K562 (cell line): Measurements from ENCODE around the gene MBD5. TPM values are rescaled to one million over a fixed set of nuclear protein-coding genes. Genes with fewer than 3 reads are reported as not detected.

Source experiments
- ATAC-seq: fragments of 200-7000 bp; cut with Tn5 transposase; 3 replicates; pipeline ENCODE4 v1.9.1; 2020; ENCODE audit warnings: moderate library complexity
- BruUV-seq: library from RNA; stranded (reverse); fragments of 400-500 nt; replicated peaks from 2 replicates; lab custom pipeline; 2021; lab: Mats Ljungman, UMichigan
- CTCF ChIA-PET: fragments of 300-600 bp; formaldehyde crosslinking; extraction: SDS; loops from one replicate; lab custom pipeline; 2021; ENCODE audit warnings: low intra/inter-chr PET ratio; lab: Yijun Ruan, JAX
- POLR2A ChIA-PET: fragments of 300-600, 350-650 bp; sonication (Branson Sonifier 250); formaldehyde crosslinking; extraction: SDS; loops from one replicate; lab custom pipeline; 2021; ENCODE audit warnings: antibody characterized with exemption, inconsistent platforms; lab: Yijun Ruan, JAX
- DNase-seq, 4 experiments: peaks; one replicate each; pipeline versions ENCODE4 v3.0.0 to v3.0.0-alpha.2; 2011 to 2018; ENCODE audit warnings: low spot score in 3 of 4, mixed read lengths in 3 of 4; ENCODE audit errors: extremely low read depth in 1 of 4
- FAIRE-seq: peaks from 2 replicates; lab custom pipeline; 2011; peaks lifted over from hg19 to GRCh38; lab: Jason Lieb, UNC
- H2AFZ ChIP-seq: 2 replicates; pipeline ENCODE4 v1.6.0; 2011; ENCODE audit warnings: low read depth, low read length, control low read depth, inconsistent platforms
- H3K27ac ChIP-seq: fragments of 200-600 bp; 3 replicates; pipeline ENCODE4 v1.8.0; 2011; ENCODE audit warnings: low read depth, mild to moderate bottlenecking, control low read depth, inconsistent platforms, low read length, moderate library complexity, mixed read lengths; ENCODE audit errors: extremely low read depth
- H3K27me3 ChIP-seq, 2 experiments: fragments of 300-600 bp in 1 of 2; 2 replicates in 1 of 2; 3 replicates in 1 of 2; pipeline versions ENCODE4 v1.6.0 to v1.8.0; 2011; ENCODE audit warnings: inconsistent platforms in 2 of 2, low read length in 2 of 2, mild to moderate bottlenecking in 1 of 2, mixed read lengths in 1 of 2, moderate library complexity in 1 of 2; ENCODE audit not compliant: control insufficient read depth in 2 of 2, insufficient read depth in 2 of 2
- H3K36me3 ChIP-seq: fragments of 300-600 bp; 3 replicates; pipeline ENCODE4 v1.8.0; 2011; ENCODE audit warnings: mild to moderate bottlenecking, low read length, inconsistent platforms; ENCODE audit not compliant: control insufficient read depth, insufficient read depth
- H3K4me1 ChIP-seq, 2 experiments: fragments of 200-600 bp in 1 of 2; replicated peaks in 1 of 2; 2 replicates in 1 of 2; 3 replicates in 1 of 2; pipeline versions ENCODE4 v1.5.1 to v1.8.0; 2011; ENCODE audit warnings: inconsistent platforms in 2 of 2, low read length in 2 of 2, mild to moderate bottlenecking in 1 of 2, mixed read lengths in 1 of 2, moderate library complexity in 1 of 2; ENCODE audit not compliant: control insufficient read depth in 2 of 2, insufficient read depth in 2 of 2
- H3K4me2 ChIP-seq: 2 replicates; pipeline ENCODE4 v1.6.1; 2011; ENCODE audit warnings: low read length, control low read depth, inconsistent platforms, mixed read lengths; ENCODE audit not compliant: insufficient read depth
- H3K4me3 ChIP-seq: fragments of 200-600 bp; sonication (generic), shearing (Covaris generic); 2 replicates; pipeline ENCODE4 v1.5.1; 2016; ENCODE audit warnings: control low read depth, inconsistent platforms
- H3K79me2 ChIP-seq: fragments of 200-600 bp; 3 replicates; pipeline ENCODE4 v1.8.0; 2011; ENCODE audit warnings: low read length, inconsistent platforms; ENCODE audit not compliant: control insufficient read depth, insufficient read depth
- H3K9ac ChIP-seq, 2 experiments: 2 replicates each; pipeline versions ENCODE4 v1.6.0 to v1.6.1; 2011; ENCODE audit warnings: low read depth in 2 of 2, low read length in 2 of 2, control low read depth in 1 of 2, inconsistent platforms in 1 of 2, mild to moderate bottlenecking in 1 of 2, mixed read lengths in 1 of 2; ENCODE audit not compliant: insufficient read depth in 1 of 2
- H3K9me1 ChIP-seq: one replicate; pipeline ENCODE4 v1.6.0; 2011; ENCODE audit warnings: inconsistent platforms, mild to moderate bottlenecking, low read length, moderate library complexity; ENCODE audit not compliant: control insufficient read depth, insufficient read depth
- H3K9me3 ChIP-seq: replicated peaks from 2 replicates; pipeline ENCODE4 v1.5.1; 2011; ENCODE audit warnings: low read depth, low read length, inconsistent platforms; ENCODE audit not compliant: control insufficient read depth, insufficient read depth
- H4K20me1 ChIP-seq: replicated peaks from 2 replicates; pipeline ENCODE4 v1.6.1; 2011; ENCODE audit warnings: low read length, inconsistent platforms, mixed read lengths; ENCODE audit not compliant: control insufficient read depth, insufficient read depth
- BDP1 ChIP-seq: IDR thresholded peaks from 3 replicates; pipeline ENCODE4 v1.6.1; 2011; ENCODE audit not compliant: insufficient read length, insufficient read depth
- FOXJ2 ChIP-seq: fragments of 200-800 bp; sonication (Bioruptor generic); IDR thresholded peaks from 2 replicates; pipeline ENCODE4 v1.6.1; 2016; ENCODE audit warnings: missing genetic modification characterization, missing compliant biosample characterization
- IFI16 ChIP-seq: fragments of 250-450 bp; sonication (Bioruptor Pico); IDR thresholded peaks from 2 replicates; pipeline ENCODE4 v2.1.2; 2022; ENCODE audit warnings: mild to moderate bottlenecking, inconsistent platforms
- KDM5B ChIP-seq: fragments of 200-600 bp; sonication (generic); IDR thresholded peaks from 2 replicates; pipeline ENCODE4 v1.6.1; 2012; ENCODE audit warnings: low read depth, mild to moderate bottlenecking, moderate library complexity, low read length, control low read depth, inconsistent platforms; ENCODE audit not compliant: insufficient replicate concordance
- MAFG ChIP-seq: fragments of 450-650 bp; conservative IDR thresholded peaks from 2 replicates; pipeline ENCODE4 v1.6.1; 2016; ENCODE audit warnings: missing genetic modification characterization, missing compliant biosample characterization
- XRCC5 ChIP-seq: fragments of 200-400 bp; formaldehyde crosslinking; IDR thresholded peaks from 2 replicates; pipeline ENCODE4 v1.6.1; 2017; ENCODE audit warnings: low read depth, mild to moderate bottlenecking, low read length
- ZBTB7A ChIP-seq: IDR thresholded peaks from 2 replicates; pipeline ENCODE4 v1.6.1; 2011; ENCODE audit warnings: low read depth, mild to moderate bottlenecking, low read length, moderate library complexity, borderline replicate concordance; ENCODE audit not compliant: control insufficient read depth
- ZNF592 ChIP-seq: fragments of 450-650 bp; IDR thresholded peaks from 2 replicates; pipeline ENCODE4 v1.6.1; 2017; ENCODE audit warnings: antibody characterized with exemption, mild to moderate bottlenecking
- ZNF77 ChIP-seq: fragments of 250-450 bp; sonication (Bioruptor Pico); IDR thresholded peaks from 2 replicates; pipeline ENCODE4 v1.5.0; 2020
- WGBS: fragments of 100-300 bp; shearing (Covaris generic); methylation state at CpG from one replicate; pipeline ENCODE4 v1.1.6; 2016; ENCODE audit warnings: low coverage, mixed read lengths; ENCODE audit not compliant: insufficient coverage; ENCODE audit errors: missing lambda C conversion rate; 5-methylcytosine and 5-hydroxymethylcytosine counted together
- in situ Hi-C: fragments of 300-500 bp; cut with MboI; formaldehyde crosslinking; loops from 4 replicates; pipeline ENCODE4 v1.15.0; 2018; ENCODE audit warnings: inconsistent platforms, mixed read lengths
- intact Hi-C: fragments of 100-400 bp; cut with micrococcal nuclease; formaldehyde crosslinking; loops from 2 replicates; pipeline ENCODE4 v1.14.2; 2022
- polyA plus RNA-seq, 8 experiments: library from polyadenylated mRNA; depleted of rRNA in 4 of 8; stranded (reverse) in 5 of 8; unstranded in 3 of 8; fragments of >200 nt; fragmentation: Nextera tagmentation in 2 of 8; fragmentation: Illumina TruSeq in 1 of 8; extraction: Ambion mirVana in 2 of 8; extraction: Trizol in 1 of 8; gene quantifications; 2 replicates each; pipeline versions ENCODE4 v1.2.1 to v1.2.3, GENCODE V29; 2011 to 2014; ENCODE audit warnings: inconsistent platforms in 1 of 8, missing spikeins in 1 of 8
- total RNA-seq, 7 experiments: library from RNA; depleted of rRNA in 6 of 7; stranded (reverse); fragments of >200 nt in 6 of 7; fragmentation: Illumina TruSeq in 2 of 7; extraction: Trizol in 2 of 7; gene quantifications; 2 replicates each; pipeline versions ENCODE4 v1.2.1 to v1.2.3, GENCODE V29; 2011 to 2021; ENCODE audit warnings: low replicate concordance in 1 of 7

MBD5 gene
- total and polyA plus RNA-seq, 9 of the 15 experiments (the other 6 are each of a cell fraction or from before 2014, with no cell fraction given), result 3.4 to 14.5 (median 9.0) TPM

- in situ Hi-C loops, result no loop called here
- intact Hi-C loops, result no loop called here
- Histone ChIP-seq H3K4me3 (no peak overlapping the region), H3K27ac (no peak overlapping the region), H3K9me3 (no peaks in the 10 kb centered on the region), H3K9me1 (no peaks in the 10 kb centered on the region), H3K79me2 (no peaks in the 10 kb centered on the region), H4K20me1 (no peaks in the 10 kb centered on the region), H2AFZ (no peak overlapping the region), H3K27me3 (peaks cover 0 to 10% of the 10 kb centered on the region in 2 experiments; a peak in 2 of 5 replicates), H3K36me3 (no peaks in the 10 kb centered on the region), H3K9ac (no peak overlapping the region), H3K4me2 (no peak overlapping the region), H3K4me1 (peaks cover 0 to 10% of the 10 kb centered on the region in 2 experiments; a peak in 3 of 5 replicates)
- no TSS peak for BruUV-seq
- FAIRE-seq, result no peak
- ChIA-PET CTCF (no interaction called here), POLR2A (no interaction called here)
- TF ChIP-seq FOXJ2 (tag) (no peak), IFI16 (no peak), KDM5B (no peak), BDP1 (no peak), ZNF77 (no peak), XRCC5 (no peak), ZBTB7A (no peak), ZNF592 (no peak), MAFG (tag) (no peak)
- DNase-seq, result no peak
- WGBS, result 28% methylated on average over 7 of the region's 7 CpGs
- ATAC-seq, result no peak
These were observed 528.0 kb downstream of the MBD5 start for GRCh38 chr2:148548716-148549400.
